ENCODE data around the gene RAF1. TPM values are rescaled to one million over a fixed set of nuclear protein-coding genes. Genes with fewer than 3 reads are reported as not detected.

RAF1 gene
- total and polyA plus RNA-seq, 9 of the 15 experiments (the other 6 are each of a cell fraction or from before 2014, with no cell fraction given), result 28.0 to 183 (median 85.6) TPM

GRCh38 chr3:12556690-12557472 is 107.0 kb downstream of the RAF1 start, which contains the start of gene MKRN2 (continued):
- peak; percentile 74 to 90 for TF ChIP-seq MNT (conservative IDR thresholded peaks at IDR 0.05)
- TF ChIP-seq NCOR1 (IDR thresholded peaks at IDR 0.05), result no peak; the same call in none of the 2 replicates
- TF ChIP-seq FOSL1 (tag; conservative IDR thresholded peaks at IDR 0.05), result peak; percentile 47
- TF ChIP-seq NFXL1 (CRISPR knock-in tag; IDR thresholded peaks at IDR 0.05), result no peak
- TF ChIP-seq MTA1 (IDR thresholded peaks at IDR 0.05; ENCODE audit: borderline replicate concordance), result 0 out of 2 replicates have a peak, but pooled peaks have one; percentile 9
- TF ChIP-seq KAT8 (IDR thresholded peaks at IDR 0.05; ENCODE audit: low read depth), result no peak
- no peak for TF ChIP-seq ZNF75A (CRISPR knock-in tag; IDR thresholded peaks at IDR 0.05)
- TF ChIP-seq MAFF (IDR thresholded peaks at IDR 0.05; ENCODE audit: low read length), result no peak
- TF ChIP-seq ZNF280B (CRISPR knock-in tag; IDR thresholded peaks at IDR 0.05), result no peak
- no peak for TF ChIP-seq ZNF212 (CRISPR knock-in tag; IDR thresholded peaks at IDR 0.05)
- TF ChIP-seq REST (IDR thresholded peaks at IDR 0.05; ENCODE audit: borderline replicate concordance), result peak; percentile 98
- peak; percentile 67; the same call in 1 of the 2 replicates for TF ChIP-seq REST (CRISPR knock-in tag; IDR thresholded peaks at IDR 0.05; ENCODE audit: low read depth)
- TF ChIP-seq BCLAF1 (IDR thresholded peaks at IDR 0.05; ENCODE audit: borderline replicate concordance in 1 of 2, control insufficient read depth in 1 of 2, low read depth in 2 of 2, low read length in 1 of 2), result peak in 1 of 2 experiments; percentile 98; a peak in 2 of 4 replicates

Data from K562 (cell line).